ENCODE data around the gene RUVBL1. TPM values are rescaled to one million over a fixed set of nuclear protein-coding genes. Genes with fewer than 3 reads are reported as not detected.

Gene RUVBL1
- total RNA-seq (10 to 100 TPM; 26.6 to 27.0 TPM), polyA plus RNA-seq (10 to 100 TPM; 66.8 to 71.4 TPM)

DNA sequence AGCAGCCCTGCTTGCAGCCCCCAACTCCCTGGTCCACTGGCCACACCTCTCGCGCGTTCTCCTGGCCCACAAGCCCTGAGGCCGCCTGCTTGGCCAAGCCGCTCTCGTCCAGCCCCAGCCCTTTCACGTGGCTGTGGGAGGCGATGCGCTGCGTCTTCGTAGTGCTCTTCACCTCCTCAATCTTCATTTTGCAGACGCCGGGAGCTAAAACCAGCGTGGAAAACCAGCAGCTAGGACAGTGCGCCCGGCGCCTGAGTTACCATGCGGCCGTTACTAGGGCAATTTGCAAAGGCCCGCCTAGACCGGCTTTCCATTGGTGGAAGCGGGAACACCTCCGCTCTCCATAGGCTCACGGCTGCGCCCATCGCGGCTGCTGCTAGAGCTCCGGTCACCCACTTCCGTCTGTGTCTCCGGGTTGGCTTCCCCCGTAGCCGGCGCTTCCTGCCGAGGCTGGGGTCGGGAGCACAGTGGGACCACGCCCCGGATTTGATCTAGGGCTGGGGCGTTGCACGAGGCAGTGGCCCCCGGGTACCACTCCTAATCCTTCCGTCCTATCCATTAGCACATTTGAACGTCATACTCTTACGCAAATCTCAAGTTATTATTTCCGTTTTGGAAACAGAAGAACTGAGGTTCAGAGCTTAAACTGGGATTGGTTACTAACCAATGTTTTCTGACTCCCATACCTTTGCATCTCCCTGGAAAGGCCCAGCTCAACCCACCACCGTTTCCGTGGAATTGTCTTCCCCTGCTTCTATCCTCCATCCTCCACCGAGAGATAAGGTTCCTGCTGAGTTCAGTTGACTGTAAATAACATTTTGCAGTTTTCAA lies at the start of gene RUVBL1:
TSS of gene RUVBL1 (minus strand) at position 275 of the 831 bp plus-strand sequence. CDS start at position 187, 88 bp downstream.
- H3K4me3 Mint-ChIP-seq: peak within 1 kb of the TSS; percentile 94 to 98 (median 96)
- H3K4me1 Mint-ChIP-seq: peaks cover 15 to 31% (median 27%) of the 10 kb centered on the region in 4 donors
- H3K9me3 ChIP-seq (ENCODE audit: control insufficient read depth in 1 of 2, low read length in 2 of 2): no peaks in the 10 kb centered on the region
- peak within 1 kb of the TSS; percentile 68 to 96 for H3K4me3 ChIP-seq (ENCODE audit: low read length in 2 of 2)
- peak within 1 kb of the TSS; percentile 78 for H3K27ac ChIP-seq (ENCODE audit: low read depth, low read length)
- H3K36me3 Mint-ChIP-seq: peaks cover 5 to 22% of the 10 kb centered on the region in 2 donors
- peak; percentile 97 to 99 (median 99) for DNase-seq
- intact Hi-C loops (cut with micrococcal nuclease): loop anchor here (1.0 to 5.0 kb wide), 4 partner anchors 11 to 71 kb away; partner anchors contain the start of genes EEFSEC and SEC61A1
- peaks cover 0 to 2% (median 0%) of the 10 kb centered on the region in 8 donors for H3K9me3 Mint-ChIP-seq
- peaks cover 22% of the 10 kb centered on the region for H3K4me1 ChIP-seq (ENCODE audit: insufficient read depth, low read length)
- POLR2A ChIA-PET (ENCODE audit: partially characterized antibody): interaction anchor here (1.0 to 3.3 kb wide), 15 partner anchors 10 to 1192 kb away, joined by 3 to 66 read pairs (median 6); partner anchors contain the start of genes EEFSEC, RAB43 and SEC61A1
- H3K27me3 Mint-ChIP-seq: no peaks in the 10 kb centered on the region
- CTCF ChIA-PET (ENCODE audit: partially characterized antibody): interaction anchor here (1.4 to 3.4 kb wide), 4 partner anchors 10 to 30 kb away, joined by 13 to 38 read pairs (median 20); partner anchors contain the start of gene EEFSEC
- H3K36me3 ChIP-seq (ENCODE audit: insufficient read depth, low read length): peaks cover 1% of the 10 kb centered on the region
- H3K27me3 ChIP-seq (ENCODE audit: insufficient read depth, low read length): no peaks in the 10 kb centered on the region
- H3K27ac Mint-ChIP-seq: peak within 1 kb of the TSS; percentile 91 to 99 (median 97)

GRCh38 chr3:128173200-128173599 lies 49.6 kb upstream of the RUVBL1 start:
- POLR2A ChIA-PET (ENCODE audit: partially characterized antibody): no interaction called here
- DNase-seq: no peak
- Mint-ChIP-seq H3K27me3 (no peaks in the 10 kb centered on the region), H3K27ac (peak overlapping the region in 1 of 7 donors; percentile 7), H3K9me3 (no peaks in the 10 kb centered on the region), H3K4me3 (no peak overlapping the region), H3K36me3 (peaks cover 1 to 7% of the 10 kb centered on the region in 2 donors), H3K4me1 (peaks cover 19 to 52% (median 26%) of the 10 kb centered on the region in 4 donors)
- Histone ChIP-seq H3K4me1 (ENCODE audit: insufficient read depth, low read length) (no peaks in the 10 kb centered on the region), H3K27me3 (ENCODE audit: insufficient read depth, low read length) (no peaks in the 10 kb centered on the region), H3K4me3 (ENCODE audit: low read length in 2 of 2) (no peak overlapping the region), H3K27ac (ENCODE audit: low read depth, low read length) (no peak overlapping the region), H3K36me3 (ENCODE audit: insufficient read depth, low read length) (no peaks in the 10 kb centered on the region), H3K9me3 (ENCODE audit: control insufficient read depth in 1 of 2, low read length in 2 of 2) (no peaks in the 10 kb centered on the region)
- CTCF ChIA-PET (ENCODE audit: partially characterized antibody): no interaction called here
- intact Hi-C loops (cut with micrococcal nuclease): no loop called here

DNA sequence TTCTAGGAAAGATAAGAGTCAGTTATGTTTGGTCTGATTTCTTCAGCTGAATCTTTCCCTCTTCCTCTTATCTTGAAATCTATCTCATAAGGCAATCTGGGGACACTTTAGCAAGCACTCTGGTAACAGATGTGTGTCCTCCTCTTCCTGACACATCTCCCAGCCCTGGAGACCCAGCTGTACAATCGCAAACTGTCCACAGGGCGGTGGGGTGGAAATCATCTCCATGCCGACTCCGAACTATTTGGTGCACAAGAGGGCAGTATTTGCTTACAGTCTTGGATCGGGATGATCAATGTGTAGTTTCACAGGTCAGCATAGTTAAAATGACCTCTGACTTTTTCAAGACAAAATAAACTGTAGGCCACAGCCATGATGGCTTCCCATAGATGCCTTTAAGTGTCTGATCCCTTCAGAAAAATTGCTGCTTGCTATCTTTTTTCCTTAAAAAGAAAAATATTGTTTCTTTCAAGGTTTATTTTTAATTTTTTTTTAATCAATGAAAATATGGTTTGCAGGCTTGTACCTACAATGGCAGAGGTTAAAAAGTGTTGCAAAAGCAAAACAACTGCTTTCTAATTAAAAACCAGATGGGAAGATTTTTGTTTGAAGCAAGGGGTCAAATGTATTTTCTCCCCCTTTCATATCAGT lies 47.4 kb upstream of the RUVBL1 start:
- Histone ChIP-seq H3K27me3 (ENCODE audit: insufficient read depth, low read length) (no peaks in the 10 kb centered on the region), H3K36me3 (ENCODE audit: insufficient read depth, low read length) (no peaks in the 10 kb centered on the region), H3K4me1 (ENCODE audit: insufficient read depth, low read length) (no peaks in the 10 kb centered on the region), H3K4me3 (ENCODE audit: low read length in 2 of 2) (no peak overlapping the region), H3K9me3 (ENCODE audit: control insufficient read depth in 1 of 2, low read length in 2 of 2) (no peaks in the 10 kb centered on the region), H3K27ac (ENCODE audit: low read depth, low read length) (no peak overlapping the region)
- ChIA-PET POLR2A (ENCODE audit: partially characterized antibody) (no interaction called here), CTCF (ENCODE audit: partially characterized antibody) (interaction anchor here (1.1 to 1.3 kb wide), 2 partner anchors 8 to 151 kb away, joined by 4 to 6 read pairs; no protein-coding TSS in a partner anchor)
- no peak for DNase-seq
- H3K4me1 Mint-ChIP-seq: peaks cover 18 to 48% (median 27%) of the 10 kb centered on the region in 4 donors
- no peak overlapping the region for H3K27ac Mint-ChIP-seq
- no peak overlapping the region for H3K4me3 Mint-ChIP-seq
- intact Hi-C loops (cut with micrococcal nuclease): no loop called here
- H3K36me3 Mint-ChIP-seq: peaks cover 1 to 15% of the 10 kb centered on the region in 2 donors
- no peaks in the 10 kb centered on the region for H3K27me3 Mint-ChIP-seq
- H3K9me3 Mint-ChIP-seq: no peaks in the 10 kb centered on the region

GRCh38 chr3:128168836-128169235 lies 45.2 kb upstream of the RUVBL1 start:
- Histone ChIP-seq H3K27ac (ENCODE audit: low read depth, low read length) (no peak overlapping the region), H3K4me1 (ENCODE audit: insufficient read depth, low read length) (no peaks in the 10 kb centered on the region), H3K27me3 (ENCODE audit: insufficient read depth, low read length) (no peaks in the 10 kb centered on the region), H3K36me3 (ENCODE audit: insufficient read depth, low read length) (no peaks in the 10 kb centered on the region), H3K4me3 (ENCODE audit: low read length in 2 of 2) (no peak overlapping the region), H3K9me3 (ENCODE audit: control insufficient read depth in 1 of 2, low read length in 2 of 2) (no peaks in the 10 kb centered on the region)
- H3K27me3 Mint-ChIP-seq: no peaks in the 10 kb centered on the region
- H3K9me3 Mint-ChIP-seq: peaks cover 0 to 3% (median 0%) of the 10 kb centered on the region in 8 donors
- no peak overlapping the region for H3K4me3 Mint-ChIP-seq
- peaks cover 1 to 20% of the 10 kb centered on the region in 2 donors for H3K36me3 Mint-ChIP-seq
- H3K27ac Mint-ChIP-seq: peak overlapping the region in 1 of 7 donors; percentile 7
- CTCF ChIA-PET (ENCODE audit: partially characterized antibody): no interaction called here
- DNase-seq: no peak
- peaks cover 17 to 34% (median 24%) of the 10 kb centered on the region in 4 donors for H3K4me1 Mint-ChIP-seq
- POLR2A ChIA-PET (ENCODE audit: partially characterized antibody): no interaction called here
- intact Hi-C loops (cut with micrococcal nuclease): no loop called here

DNA sequence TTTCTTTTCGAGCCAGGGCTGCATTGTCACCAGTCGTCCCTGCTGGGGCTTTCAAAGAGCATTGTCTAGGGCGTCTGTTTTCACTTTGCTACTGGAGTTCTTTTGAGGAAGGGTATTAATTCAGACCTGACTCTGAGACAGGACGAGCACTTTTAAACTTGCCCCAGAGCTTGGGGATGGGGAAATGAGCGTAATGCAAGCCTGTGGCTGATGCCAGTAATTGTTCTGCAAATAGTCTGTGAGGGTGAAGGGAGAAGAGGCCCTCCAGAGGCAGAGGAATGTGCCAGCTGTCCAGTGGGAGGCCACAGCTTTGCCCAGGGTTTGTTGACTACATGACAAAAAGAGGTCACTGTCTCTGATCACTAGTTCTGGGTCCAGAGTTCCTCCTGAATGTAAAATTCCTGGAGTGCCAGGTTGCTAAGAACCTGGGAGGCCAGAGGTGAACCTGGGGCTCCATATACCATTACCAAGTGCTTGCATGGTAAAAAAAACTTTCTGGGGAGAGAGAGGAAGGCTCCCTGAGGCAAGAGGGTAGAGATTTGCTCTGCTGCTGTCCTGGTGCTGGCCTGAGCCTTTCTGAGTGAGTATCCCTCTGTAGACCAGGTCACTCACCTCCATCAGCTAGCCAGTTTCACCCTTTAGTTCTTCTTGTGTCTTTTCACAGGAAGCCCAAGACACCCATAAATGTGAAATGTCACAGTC lies 44.5 kb upstream of the RUVBL1 start:
- POLR2A ChIA-PET (ENCODE audit: partially characterized antibody): no interaction called here
- Histone ChIP-seq H3K36me3 (ENCODE audit: insufficient read depth, low read length) (no peaks in the 10 kb centered on the region), H3K4me3 (ENCODE audit: low read length in 2 of 2) (no peak overlapping the region), H3K27ac (ENCODE audit: low read depth, low read length) (no peak overlapping the region), H3K4me1 (ENCODE audit: insufficient read depth, low read length) (no peaks in the 10 kb centered on the region), H3K9me3 (ENCODE audit: control insufficient read depth in 1 of 2, low read length in 2 of 2) (no peaks in the 10 kb centered on the region), H3K27me3 (ENCODE audit: insufficient read depth, low read length) (no peaks in the 10 kb centered on the region)
- no peaks in the 10 kb centered on the region for H3K27me3 Mint-ChIP-seq
- CTCF ChIA-PET (ENCODE audit: partially characterized antibody): no interaction called here
- no peak for DNase-seq
- intact Hi-C loops (cut with micrococcal nuclease): no loop called here
- H3K9me3 Mint-ChIP-seq: peaks cover 0 to 3% (median 0%) of the 10 kb centered on the region in 8 donors
- no peak overlapping the region for H3K27ac Mint-ChIP-seq
- H3K4me1 Mint-ChIP-seq: peaks cover 15 to 34% (median 19%) of the 10 kb centered on the region in 4 donors
- no peak overlapping the region for H3K4me3 Mint-ChIP-seq
- H3K36me3 Mint-ChIP-seq: peaks cover 1 to 20% of the 10 kb centered on the region in 2 donors

GRCh38 chr3:128167646-128167972 lies 44.0 kb upstream of the RUVBL1 start:
- Histone ChIP-seq H3K9me3 (ENCODE audit: control insufficient read depth in 1 of 2, low read length in 2 of 2) (no peaks in the 10 kb centered on the region), H3K27me3 (ENCODE audit: insufficient read depth, low read length) (no peaks in the 10 kb centered on the region), H3K27ac (ENCODE audit: low read depth, low read length) (no peak overlapping the region), H3K4me3 (ENCODE audit: low read length in 2 of 2) (no peak overlapping the region), H3K4me1 (ENCODE audit: insufficient read depth, low read length) (no peaks in the 10 kb centered on the region), H3K36me3 (ENCODE audit: insufficient read depth, low read length) (no peaks in the 10 kb centered on the region)
- Mint-ChIP-seq H3K4me3 (no peak overlapping the region), H3K36me3 (peaks cover 1 to 25% of the 10 kb centered on the region in 2 donors), H3K4me1 (peaks cover 15 to 34% (median 18%) of the 10 kb centered on the region in 4 donors), H3K27ac (no peak overlapping the region), H3K27me3 (no peaks in the 10 kb centered on the region), H3K9me3 (peaks cover 0 to 3% (median 0%) of the 10 kb centered on the region in 8 donors)
- DNase-seq: no peak
- ChIA-PET CTCF (ENCODE audit: partially characterized antibody) (no interaction called here), POLR2A (ENCODE audit: partially characterized antibody) (no interaction called here)
- intact Hi-C loops (cut with micrococcal nuclease): no loop called here

Data from CD4-positive, alpha-beta memory T cell (primary cell).